LNCAP (cell line): ENCODE results near the gene ATG101.

ENCODE experiments used
- CTCF ChIP-seq: fragments of 450-650 bp; IDR thresholded peaks from 2 replicates; pipeline ENCODE4 v1.5.1; 2017; ENCODE audit warnings: mild to moderate bottlenecking

ATG101 gene

GRCh38 chr12:52081263-52081733 lies 11.5 kb downstream of the ATG101 start:
- no peak for TF ChIP-seq CTCF

DNA sequence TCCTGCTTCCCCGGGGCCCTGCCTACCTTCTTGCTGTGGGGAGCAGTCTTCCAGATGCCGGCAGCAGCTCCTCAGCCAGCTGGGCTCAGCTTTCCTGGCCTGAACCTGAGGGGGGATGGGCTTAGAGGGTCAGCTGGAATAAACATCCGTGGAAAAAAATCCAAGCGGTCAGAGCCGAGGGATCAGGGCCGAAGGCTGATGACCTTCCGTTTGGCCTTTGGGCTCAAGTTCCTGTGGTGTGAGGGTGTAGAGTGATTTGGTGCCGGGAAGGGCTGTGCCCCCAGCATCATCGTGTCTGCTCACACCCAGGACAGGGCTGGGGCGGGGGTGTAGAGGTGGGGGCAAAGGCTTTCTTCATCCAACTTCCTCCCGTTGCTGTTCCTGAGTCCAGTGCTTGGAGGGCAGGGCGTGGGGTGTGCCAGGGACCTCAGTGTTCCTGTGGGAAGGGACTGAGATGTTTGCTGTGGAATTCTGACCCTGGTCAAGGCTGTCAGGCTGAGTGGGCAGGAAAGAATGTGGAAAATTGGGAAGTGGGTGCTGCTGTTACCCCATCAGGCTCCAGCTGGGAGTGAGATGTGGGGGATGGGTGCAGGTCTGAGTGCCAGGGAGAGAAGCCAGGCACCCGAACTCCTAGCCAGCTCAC lies 12.4 kb downstream of the ATG101 start:
- no peak for TF ChIP-seq CTCF

- no peak for TF ChIP-seq CTCF
These were observed 12.8 kb downstream of the ATG101 start for GRCh38 chr12:52082669-52082987.

- TF ChIP-seq CTCF = peak; percentile 99
These were observed 13.3 kb downstream of the ATG101 start for GRCh38 chr12:52082988-52083637.

DNA sequence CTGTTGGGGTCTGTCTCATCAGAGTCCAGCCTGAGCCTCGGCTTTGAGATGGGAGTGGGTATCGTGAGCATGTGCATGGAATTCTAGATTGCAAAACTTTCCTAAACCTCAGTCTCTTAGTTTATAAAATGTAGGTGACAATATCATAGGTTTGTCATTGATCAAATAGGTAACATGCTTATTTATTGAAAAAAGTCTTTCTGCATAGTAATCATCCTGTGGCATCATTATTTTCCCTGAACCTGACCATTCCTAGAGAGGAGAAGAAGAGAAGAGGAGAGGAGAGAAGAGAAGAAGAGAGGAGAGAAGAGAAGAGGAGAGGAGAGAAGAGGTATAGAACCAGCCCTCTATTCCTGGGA lies 13.8 kb downstream of the ATG101 start:
- peak; percentile 51 for TF ChIP-seq CTCF

DNA sequence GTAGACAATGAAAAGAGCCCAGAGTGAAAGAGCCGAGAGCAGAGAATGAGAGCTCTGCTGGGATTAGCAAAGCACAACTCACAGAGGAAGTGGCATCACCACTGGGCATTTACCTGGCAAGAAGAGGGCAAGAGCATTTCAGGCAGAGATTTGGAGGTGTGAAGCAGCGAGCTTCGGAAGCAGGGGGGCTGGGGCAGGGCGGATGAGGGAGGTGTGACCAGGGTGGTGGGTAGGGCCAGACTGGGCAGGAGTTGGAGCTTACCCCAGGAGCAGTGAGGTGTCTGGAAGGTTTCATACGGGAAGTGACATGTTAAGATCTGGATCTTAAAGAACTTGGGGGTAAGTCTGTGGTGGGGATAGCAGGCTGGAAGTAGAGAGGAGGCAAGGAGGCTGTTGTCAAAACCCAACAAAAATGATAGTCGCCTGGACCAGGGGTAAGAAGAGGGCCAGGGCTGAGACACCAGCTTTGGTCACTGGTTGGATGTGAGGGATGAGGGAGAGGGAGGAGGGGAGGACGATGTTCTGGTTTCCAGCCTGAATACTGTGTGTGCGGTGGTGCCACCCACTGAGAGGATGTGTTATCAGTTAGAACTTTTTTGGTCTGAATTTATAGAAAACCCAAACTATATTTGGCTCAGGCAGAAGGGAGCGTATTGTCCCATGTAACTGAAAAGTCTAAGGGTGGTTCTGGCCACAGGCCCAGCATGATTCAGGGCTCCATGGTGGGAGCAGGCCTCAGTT lies 14.9 kb downstream of the ATG101 start:
- no peak for TF ChIP-seq CTCF

- no peak for TF ChIP-seq CTCF
These were observed 16.0 kb downstream of the ATG101 start for GRCh38 chr12:52085682-52086180.
